Measurements from ENCODE around the gene ZNF334.

ZNF334 gene

DNA sequence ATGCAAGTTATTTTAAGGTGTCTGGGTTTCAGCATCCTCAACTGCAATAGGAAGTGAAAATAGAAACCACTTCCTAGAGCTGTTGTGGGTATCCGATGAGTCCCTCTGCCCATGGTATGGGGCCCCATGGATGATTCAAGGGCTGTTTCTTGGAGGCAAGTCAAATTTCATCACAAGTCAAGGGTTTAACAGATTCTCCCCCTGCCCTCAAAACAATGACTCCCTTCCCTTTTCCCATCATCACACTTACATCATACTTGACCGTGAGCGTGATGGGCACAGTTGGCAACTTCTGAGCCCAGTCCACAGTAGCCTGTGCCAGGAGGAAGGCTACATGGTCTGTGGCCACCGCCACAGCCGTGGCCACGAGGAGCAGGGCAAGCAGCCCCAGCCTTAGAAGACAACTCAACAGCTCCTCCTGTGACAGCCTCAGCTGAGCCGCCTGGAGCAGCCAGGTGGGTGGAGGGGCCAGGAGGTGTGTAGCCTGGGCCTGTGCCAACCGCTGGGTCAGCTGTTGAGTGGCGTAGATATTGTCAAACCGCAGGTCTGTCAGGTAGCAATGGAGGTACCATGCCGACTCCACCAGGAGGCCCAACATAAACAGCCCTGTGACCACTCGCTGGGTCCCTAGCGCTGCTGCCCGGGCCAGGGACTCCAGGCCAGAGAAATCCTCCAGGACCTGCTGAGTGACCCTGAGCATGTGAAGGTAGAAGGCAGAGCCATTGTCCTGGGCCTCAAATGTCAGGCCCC is 31.9 kb upstream of the ZNF334 start:
- DNase-seq, result no peak

DNA sequence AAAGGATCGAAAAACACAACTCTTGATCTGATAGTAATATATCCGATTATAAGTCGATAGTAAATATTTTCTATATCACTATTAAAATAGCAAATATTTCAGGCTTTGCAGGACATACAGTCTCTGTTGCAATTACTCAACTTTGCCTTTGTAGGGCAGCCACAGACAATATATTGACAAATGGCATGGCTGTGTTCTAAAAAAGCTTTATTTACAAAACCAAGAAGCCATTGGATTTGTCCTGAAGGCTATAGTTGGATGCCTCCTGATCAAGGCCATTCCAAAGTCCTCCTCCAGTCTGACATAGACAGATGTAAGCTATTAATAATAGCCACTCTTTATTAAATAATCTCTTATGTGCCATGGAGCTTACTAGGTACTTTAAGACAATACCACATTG is 31.2 kb upstream of the ZNF334 start:
- DNase-seq, result no peak

DNA sequence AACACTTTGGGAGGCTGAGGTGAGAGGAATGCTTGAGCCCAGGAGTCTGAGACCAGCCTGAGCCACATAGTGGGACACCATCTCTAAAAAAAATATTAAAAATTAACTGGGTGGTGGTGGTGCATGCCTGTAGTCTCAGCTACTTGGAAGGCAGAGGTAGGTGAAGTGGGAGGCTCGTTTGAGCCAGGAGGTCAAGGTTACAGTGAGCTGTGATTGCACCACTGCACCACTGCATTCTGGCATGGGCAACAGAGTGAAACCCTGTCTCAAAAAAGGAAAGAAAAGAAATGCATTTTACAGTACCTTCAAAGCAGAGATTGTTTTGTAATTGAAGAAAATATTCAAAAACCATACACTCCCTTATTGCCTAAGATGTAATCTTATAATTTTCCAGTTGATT is 30.6 kb upstream of the ZNF334 start:
- DNase-seq, result no peak

DNA sequence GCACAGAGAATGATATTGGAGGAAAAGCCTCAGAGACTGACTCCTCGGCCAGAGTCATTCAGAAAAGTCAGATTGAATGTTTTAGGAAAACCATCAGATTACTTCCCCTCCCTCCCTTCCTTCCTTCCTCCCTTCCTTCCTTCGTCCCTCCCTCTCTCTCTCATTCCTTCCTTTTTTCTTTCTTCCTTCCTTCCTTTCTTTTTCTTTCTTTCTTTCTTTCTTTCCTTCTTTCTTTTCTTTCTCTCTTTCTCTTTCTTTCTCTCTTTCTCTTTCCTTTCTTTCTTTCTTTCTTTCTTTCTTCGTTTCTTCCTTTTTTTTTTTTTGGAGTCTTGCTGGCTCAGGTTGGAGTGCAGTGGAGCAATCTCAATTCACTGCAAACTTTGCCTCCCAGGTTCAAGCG is 29.7 kb upstream of the ZNF334 start:
- DNase-seq, result no peak

DNA sequence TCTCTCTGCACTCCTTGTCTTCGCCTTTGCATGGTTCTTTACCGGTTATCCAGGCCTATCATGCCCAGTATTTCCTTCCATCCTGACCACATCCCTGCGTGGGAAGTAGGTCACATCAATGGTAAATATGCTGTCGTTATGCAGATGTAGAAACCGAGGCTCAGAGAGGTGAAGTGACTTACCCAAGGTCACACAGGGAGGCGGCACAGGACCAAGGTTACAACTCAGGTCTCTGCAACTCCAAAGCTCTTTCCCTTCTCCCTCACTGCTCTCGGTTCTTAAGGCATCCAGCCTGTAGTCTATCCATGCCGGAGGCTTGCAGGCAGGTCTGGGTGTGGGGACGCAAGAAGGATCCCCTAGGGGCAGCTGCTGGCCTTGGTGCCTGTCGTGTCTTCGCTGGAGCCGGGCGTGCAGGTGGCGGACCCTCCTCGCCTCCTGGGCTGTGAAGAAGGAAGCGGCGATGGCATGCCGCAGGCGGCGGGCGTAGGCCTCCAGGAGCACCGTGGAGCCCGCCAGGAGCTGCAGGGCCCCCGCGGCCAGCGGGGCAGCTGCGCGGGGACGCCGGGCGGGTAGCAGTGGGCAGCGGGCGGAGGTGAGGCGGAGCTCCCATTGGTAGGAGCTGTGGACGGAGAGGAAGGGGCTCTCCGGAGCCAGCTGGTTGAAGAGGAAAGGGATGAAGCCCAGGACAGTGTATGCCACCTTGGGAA is 28.0 kb upstream of the ZNF334 start:
- no peak for DNase-seq

DNA sequence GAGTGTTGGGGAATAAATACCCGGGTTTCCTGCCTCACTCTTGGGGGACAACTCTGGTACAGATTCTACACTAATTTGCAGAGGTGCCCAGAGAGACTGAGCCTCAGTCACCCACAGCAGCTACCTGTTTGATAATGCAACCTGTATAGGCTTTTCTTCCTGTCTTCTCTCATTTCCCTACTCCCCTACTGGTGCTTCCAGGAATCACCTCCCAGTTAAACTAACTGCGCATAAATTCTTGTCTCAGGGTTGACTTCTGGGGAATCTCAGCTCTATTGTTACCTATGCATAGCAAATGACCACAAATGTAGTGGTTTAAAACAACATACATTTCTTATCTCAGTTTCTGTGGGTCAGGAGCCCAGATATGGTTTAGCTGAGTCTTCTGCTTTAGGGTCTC is 25.8 kb upstream of the ZNF334 start:
- no peak for DNase-seq

DNA sequence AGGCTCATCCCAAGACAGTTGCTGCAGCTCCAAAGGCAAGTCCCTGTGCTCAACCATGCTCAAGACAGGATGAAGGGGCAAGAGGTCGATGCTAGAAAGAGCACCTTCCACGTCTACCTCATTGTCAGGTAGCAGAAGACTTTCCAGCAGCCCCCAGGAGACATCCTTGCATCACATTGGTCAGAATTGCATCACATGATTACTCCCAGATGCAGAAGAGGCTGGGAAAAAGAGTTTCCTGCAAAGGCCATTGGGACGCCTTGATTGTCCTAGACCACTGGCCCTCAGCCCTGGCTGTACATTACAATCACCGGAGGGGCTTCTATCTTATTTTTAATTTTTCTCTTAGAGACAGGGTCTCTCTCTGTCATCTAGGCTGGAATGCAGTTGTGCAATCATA is 17.3 kb upstream of the ZNF334 start:
- no peak for DNase-seq

DNA sequence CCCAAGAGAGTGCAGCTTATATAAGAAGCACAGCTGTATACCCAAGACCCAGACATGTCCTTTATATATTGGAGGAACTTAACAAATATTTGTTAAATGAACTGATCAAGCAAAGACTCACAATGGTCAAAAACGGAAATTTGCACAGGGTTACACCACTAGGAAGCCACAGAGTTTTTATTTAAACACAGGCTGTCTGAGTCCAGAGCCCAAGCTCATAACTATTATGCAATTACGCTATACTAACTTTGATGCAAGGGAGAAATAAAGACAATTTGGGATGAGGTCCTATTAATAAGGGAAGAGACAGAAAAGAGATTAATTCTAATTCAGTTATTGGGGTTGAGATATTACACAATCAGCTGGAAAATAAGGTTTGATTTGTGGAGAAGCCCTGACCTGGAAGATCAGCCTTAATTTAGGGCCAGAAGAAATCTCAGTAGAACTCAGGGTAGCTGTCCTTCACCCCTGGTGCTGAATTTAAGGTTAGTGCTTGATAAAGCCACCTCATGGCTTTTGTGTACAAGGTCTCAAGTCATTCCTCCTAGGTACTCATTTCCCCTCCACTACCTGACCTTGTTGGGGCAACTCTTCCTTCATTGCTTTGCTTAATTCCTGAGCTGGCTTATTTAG is 10.5 kb upstream of the ZNF334 start:
- DNase-seq, result no peak

DNA sequence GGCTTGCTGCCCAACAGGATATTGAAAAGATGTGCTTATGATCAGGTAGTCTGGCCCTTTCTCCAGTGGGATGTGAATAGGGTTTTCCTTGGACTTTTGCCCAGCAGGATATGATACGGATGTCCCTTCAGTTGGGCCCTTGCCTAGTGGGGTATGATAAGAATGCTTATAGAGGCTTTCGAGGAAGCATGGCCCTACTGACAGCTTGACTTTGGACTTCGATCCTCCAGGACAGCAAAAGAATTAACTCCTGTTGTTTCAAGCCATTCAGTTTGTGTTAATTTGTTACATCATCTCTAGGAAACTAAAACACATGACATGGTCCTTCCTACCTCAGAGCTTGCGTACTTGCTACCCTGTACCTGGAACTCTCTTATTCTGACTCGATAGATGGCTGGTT is 9.7 kb upstream of the ZNF334 start:
- DNase-seq, result no peak

DNA sequence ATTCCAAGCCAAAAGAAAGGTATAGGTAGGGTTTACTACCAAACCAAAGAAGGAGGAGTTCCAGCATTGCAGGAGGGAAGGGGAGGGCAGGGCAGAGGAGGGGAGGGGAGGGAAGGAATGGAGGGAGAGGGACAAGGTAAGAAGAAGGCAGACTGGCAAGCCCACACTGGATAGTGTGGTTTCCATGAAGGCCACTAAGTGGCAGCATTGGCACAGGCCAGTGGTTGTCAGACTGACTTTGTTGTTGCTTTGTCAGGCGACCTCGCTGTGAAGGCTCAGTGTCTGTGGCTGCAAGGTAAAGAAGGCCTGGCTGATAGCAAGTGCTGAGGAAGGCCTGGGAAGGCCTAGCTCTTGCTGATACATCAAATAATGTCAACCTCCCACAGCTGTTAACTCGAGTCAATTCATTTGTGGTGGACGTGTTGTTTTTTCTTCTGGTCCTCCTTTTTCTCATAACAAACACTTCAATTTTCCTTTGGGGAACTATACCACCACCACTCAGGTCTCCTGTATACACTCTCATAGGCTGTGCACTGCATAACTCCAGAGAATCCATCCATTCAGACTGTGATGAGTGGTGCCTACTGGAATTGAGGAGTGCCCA is 7.7 kb upstream of the ZNF334 start:
- peak; percentile 29 for DNase-seq

DNA sequence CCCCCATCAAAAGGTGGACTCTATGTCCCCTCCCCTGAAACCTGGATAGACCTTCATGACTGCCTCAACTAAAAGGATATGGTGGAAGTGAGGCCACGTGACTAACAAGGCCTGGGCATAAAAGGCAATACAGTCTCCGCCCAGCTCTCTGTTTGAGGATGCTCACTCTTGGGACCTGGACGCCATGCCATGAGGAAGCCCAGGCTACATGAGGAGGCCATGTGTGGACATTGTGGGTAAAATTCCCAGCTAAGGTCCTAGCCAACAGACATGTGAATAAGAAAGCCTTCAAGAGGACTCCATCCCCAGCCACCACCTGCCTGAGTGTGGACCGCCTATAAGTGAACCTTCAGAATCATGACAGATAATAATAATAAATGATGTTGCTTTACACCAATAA is 7.2 kb upstream of the ZNF334 start:
- no peak for DNase-seq

DNA sequence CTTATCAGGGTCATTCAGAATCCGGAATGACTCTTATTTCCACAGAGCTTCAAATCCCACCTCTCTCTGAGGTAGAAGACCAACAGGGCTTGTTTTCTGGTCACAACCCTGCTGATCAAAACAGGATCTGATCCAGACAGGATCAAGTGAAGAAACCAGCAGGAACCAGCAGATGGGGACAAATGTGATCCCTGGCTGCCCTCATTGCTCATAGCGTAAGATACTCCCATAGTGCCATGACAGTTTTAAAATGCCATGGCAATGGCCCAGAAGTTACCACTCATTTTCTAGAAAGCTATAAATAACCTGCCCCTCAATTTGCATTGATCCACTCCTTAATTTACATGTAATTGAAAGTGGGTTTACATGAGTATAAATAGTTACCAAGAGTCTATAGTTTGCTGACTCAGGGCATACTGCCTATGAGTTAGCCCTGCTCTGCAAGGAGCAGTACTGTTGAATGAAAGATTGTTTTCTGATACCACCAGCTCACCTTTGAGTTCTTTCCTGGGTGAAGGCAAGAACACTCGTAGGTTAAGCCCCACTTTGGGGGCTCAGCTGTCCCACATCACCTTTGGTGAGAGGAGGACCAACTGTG is 6.2 kb upstream of the ZNF334 start:
- no peak for DNase-seq

DNA sequence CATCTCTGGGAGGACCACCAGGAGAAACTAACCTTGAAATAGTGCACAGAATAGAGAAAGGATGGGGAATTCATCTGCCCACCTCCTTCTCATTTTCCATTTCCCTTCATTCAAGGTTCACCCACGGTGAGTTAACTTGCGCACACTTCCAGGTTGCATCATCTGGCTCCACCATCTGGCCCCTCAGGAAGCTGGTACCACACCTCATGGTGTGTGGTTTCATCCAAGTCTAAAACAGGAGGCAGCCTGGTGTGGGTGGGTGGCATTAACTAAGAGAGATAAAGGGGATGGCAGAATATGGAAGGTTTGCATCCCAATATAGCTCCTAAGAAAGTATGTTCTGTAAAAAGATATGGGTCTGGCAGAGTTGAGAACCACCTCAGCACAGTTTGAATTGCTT is 3.8 kb downstream of the ZNF334 start:
- DNase-seq, result no peak

DNA sequence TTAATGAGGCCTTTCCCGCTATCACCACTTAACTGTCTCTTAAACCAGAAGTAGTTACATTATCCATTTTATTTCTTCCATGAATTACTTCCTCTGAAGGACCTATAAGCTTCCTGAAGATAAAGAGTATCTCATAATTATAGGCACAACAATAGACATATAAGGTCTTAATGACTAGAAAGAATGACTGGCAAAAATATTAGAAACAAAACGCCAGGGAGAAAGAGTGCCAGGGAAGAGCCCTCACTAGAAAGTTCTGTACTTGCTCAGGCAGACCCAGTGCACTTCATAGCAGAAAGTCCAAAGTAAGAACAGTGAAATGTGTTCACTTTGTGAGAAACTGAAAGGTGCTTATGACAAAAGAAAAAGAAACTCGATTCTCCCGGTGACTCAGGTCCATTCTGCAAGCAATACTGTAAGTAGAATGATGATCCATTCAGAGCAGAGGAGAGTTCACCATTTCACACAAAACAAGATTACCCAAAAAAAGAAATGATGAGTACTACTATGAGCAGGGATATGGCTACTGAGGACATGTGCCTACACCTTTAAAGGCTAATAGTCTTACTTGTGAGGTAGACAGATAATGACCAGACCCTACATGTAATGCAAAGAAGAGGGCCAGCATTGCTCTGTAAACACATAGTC is 5.5 kb downstream of the ZNF334 start:
- no peak for DNase-seq

DNA sequence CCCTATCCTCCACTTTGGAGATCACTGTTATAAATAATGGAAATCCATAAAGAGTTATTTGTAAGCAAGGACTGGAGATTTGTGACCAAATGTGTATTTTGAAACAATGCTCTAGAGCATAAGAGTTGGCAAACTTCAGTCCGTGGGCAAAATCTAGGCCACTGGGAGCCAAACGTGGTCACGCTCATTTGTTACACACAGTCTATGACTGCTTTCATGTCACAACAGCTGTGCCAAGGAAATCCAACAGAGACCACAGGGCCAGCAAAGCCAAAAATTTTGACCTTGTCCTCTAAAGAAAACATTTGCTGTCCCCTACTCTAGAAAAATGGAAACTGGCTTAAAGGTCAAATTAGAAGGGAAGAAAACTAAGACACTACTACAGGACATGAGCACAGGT is 7.9 kb downstream of the ZNF334 start:
- DNase-seq, result no peak

DNA sequence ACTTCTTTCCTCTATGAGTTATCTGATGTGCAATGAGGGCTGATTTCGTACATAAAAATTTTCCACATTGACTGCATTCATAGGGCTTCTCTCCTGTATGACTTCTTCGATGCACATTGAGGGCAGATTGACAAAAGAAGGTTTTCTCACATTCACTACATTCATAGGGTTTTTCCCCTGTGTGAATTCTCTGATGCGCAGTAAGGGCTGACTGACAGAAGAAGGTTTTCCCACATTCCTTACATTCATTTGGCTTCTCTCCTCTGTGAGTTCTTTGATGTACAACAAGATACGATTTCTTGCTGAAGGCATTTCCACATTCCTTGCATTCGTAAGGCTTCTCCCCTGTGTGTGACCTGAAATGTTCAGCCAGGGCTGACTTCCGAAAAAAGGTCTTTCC is 11.4 kb downstream of the ZNF334 start:
- DNase-seq, result no peak

DNA sequence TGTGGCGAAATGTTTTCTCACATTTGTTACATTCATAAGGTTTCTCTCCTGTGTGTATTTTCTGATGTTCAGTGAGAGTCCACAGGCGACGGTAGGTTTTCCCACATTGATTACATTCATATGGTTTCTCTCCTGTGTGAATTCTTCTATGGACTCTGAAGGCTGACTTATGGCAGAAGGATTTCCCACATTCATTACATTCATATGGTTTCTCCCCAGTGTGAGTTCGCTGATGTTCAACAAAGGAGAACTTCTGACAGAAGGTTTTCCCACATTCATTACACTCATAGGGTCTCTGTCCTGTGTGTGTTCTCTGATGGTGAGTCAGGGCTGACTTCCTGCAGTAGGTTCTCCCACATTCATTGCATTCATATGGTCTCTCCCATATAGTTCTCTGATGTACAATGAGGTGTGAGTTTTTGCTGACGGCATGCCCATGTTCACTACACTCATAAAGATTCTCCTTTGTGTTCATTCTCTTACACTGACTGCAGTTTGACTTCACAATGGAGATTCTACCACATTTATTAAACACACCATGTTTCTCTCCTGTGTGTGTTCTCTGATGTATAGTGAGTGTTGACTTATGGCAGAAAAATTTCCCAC is 11.9 kb downstream of the ZNF334 start:
- DNase-seq, result no peak

DNA sequence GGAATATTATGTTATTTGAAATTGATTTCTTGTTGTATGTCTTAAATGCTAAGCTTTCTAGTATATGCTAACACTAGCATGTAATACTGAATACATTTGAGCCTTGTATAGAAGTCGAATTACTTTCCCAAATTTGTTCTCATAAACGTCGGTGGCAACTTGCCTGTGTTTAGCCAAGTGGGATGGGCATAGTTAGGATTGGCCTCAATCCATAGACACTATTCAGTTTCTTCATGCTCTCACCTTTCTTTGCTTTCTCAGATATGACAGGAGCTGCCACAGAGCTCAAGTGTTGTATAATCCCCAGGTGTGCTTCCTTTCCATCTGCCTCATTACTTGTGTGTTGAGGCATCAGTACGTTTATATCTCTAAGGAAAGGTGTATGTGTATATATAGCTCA is 19.3 kb downstream of the ZNF334 start:
- DNase-seq, result no peak

DNA sequence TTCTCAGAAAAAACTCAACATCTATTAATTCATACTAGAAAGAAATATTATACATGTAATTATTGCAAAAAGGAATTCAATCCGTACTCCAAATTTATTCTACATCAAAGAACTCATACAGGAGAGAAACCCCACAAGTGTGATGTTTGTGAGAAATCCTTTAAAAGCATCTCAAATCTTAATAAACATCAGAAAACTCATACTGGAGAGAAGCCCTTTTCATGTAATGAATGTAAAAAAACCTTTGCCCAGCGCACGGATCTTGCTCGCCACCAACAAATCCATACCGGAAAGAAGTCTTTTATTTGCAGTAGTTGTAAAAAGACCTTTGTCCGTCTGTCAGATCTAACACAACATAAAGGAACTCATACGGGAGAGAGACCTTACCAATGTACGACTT is 22.0 kb downstream of the ZNF334 start:
- no peak for DNase-seq

DNA sequence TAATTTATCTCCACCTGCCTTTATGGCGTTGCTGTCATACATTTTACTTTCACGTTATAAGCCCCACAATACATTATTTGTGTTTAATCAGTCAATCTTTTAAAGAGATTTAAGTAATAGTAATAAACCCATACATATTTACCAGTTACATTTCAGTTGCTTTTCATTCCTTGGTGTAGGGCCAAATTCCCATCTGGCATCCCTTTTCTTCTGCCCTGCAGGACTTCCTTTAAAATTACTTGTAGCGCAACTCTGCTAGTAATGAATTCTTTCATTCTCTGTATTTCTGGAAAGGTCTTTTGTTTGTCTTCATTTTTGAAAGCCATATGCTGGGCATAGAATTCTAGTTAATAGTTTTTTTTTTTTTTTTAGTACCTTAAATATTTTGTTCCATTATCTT is 24.9 kb downstream of the ZNF334 start:
- DNase-seq, result no peak

DNA sequence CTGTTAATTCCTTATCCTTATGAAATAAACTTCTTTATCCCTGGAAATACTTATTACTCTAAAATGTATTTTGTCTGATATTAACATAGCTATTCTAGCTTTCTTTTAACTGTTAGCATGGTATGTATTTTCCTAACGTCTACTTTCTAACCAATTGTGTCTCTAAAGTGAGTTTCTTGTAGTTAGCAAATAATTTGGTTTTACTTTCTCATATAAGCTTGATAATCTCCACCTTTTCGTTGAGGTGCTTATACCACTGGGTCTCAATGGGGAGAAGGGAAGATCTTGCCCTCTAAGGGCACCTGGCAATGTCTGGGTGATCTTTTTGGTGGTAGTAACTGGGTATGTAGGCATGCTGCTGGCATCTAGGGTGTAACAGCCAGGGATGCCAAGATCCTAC is 25.7 kb downstream of the ZNF334 start:
- DNase-seq, result no peak

DNA sequence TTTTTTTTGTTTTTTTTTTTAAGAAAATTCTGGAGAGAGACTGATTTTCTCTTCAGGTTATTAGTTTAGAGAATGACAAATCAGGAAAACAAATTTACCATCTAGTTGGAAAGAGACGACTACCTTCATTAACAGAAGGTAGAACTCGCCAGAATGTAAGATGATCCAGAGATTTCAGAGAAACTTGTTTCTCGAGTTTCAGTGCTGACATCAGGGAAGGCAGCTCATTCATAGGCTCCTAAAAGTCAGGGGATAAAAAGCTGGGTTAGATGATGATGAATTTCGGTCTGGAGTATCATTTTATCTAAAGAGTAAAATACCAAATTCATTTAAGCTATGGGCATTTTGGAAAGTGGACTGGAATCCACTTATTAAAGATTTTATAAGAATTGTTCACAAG is 27.9 kb downstream of the ZNF334 start:
- no peak for DNase-seq

DNA sequence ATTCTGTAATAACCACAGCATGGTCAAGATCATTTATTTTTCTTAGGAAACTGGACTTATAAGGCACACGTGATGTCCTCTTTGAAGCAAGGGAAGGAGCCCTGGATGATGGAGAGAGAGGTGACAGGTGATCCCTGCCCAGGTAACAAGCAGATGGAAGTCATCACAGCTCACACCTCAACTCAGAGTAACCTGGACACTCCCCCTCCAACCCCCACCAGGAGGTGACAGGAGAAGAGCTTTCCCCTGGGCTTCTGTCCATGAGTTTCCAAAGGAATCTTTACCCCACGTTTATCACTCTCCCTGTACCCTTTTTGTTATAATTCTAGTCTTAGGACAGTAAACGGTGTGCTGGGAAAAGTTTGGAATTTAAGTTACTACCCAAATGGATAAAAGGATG is 28.4 kb downstream of the ZNF334 start:
- DNase-seq, result no peak

All from NCI-H226 (cell line).